ENCODE results near the gene HES7. TPM values are rescaled to one million over a fixed set of nuclear protein-coding genes. Genes with fewer than 3 reads are reported as not detected.

HES7 gene
- total and polyA plus RNA-seq, 9 donors = 0.11 to 0.97 (median 0.74) TPM; not detected in 2

DNA sequence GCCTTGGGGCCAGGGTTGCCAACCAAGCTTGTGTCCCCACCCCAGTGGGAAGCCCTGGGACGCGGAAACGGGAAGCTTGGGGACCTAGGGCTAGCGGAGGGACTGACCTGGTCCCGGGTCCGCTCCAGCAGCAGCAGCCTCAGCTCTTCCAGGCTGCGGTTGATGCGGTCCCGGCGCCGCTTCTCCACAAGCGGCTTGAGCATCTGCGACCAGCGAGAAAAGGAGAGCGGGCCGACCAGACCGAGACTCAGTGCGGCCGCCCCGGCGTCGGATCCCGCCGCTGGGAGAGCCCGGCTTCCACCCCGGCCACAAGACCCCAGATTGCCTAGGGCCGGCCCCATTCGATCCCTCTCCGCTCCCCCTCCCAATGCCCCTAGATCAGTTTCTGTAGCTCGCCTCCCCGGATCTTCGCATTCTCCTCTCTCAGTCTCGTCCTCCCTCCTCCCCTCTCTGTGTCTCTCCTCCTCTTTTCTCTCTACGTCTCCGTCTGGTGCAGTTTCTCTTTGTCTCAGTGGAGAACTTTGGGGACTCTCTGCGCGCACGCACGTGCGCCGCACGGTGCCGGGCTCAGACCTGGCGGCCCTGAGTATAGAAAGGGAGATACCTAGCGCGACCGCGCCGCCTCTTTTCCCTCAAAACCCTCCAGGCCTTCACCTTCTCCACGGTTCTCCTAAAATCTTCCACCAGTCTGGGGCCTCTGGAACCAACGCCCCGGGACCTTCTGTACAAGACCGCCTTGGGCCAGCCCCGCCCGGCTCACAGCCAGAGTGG lies 797 bp downstream of the HES7 start:
- Histone ChIP-seq H3K4me1 (ENCODE audit: insufficient read depth) (peaks cover 16% of the 10 kb centered on the region), H3K27me3 (no peaks in the 10 kb centered on the region), H3K4me3 (peak overlapping the region; percentile 51), H3K9me3 (no peaks in the 10 kb centered on the region), H3K36me3 (no peaks in the 10 kb centered on the region), H3K27ac (no peak overlapping the region)
- peak in 3 of 5 donors; percentile 47 to 56 (median 56) for DNase-seq
- intact Hi-C loops (cut with DNase I) = loop anchor here in 3 of 4 donors (2.0 to 10.0 kb wide), 5 partner anchors 40 to 102 kb away; partner anchors contain the start of genes TMEM107 (in 1 of the 3) and VAMP2 (in 1 of the 3)
- 0 to 1% (median 1%) methylated on average over 55 of the region's 55 CpGs for WGBS, 3 donors
- TF ChIP-seq POLR2A (IDR thresholded peaks at IDR 0.05) (no peak), EP300 (IDR thresholded peaks at IDR 0.05) (no peak)
- TF ChIP-seq, protein P1, sequence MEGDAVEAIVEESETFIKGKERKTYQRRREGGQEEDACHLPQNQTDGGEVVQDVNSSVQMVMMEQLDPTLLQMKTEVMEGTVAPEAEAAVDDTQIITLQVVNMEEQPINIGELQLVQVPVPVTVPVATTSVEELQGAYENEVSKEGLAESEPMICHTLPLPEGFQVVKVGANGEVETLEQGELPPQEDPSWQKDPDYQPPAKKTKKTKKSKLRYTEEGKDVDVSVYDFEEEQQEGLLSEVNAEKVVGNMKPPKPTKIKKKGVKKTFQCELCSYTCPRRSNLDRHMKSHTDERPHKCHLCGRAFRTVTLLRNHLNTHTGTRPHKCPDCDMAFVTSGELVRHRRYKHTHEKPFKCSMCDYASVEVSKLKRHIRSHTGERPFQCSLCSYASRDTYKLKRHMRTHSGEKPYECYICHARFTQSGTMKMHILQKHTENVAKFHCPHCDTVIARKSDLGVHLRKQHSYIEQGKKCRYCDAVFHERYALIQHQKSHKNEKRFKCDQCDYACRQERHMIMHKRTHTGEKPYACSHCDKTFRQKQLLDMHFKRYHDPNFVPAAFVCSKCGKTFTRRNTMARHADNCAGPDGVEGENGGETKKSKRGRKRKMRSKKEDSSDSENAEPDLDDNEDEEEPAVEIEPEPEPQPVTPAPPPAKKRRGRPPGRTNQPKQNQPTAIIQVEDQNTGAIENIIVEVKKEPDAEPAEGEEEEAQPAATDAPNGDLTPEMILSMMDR (IDR thresholded peaks at IDR 0.05) = no peak

DNA sequence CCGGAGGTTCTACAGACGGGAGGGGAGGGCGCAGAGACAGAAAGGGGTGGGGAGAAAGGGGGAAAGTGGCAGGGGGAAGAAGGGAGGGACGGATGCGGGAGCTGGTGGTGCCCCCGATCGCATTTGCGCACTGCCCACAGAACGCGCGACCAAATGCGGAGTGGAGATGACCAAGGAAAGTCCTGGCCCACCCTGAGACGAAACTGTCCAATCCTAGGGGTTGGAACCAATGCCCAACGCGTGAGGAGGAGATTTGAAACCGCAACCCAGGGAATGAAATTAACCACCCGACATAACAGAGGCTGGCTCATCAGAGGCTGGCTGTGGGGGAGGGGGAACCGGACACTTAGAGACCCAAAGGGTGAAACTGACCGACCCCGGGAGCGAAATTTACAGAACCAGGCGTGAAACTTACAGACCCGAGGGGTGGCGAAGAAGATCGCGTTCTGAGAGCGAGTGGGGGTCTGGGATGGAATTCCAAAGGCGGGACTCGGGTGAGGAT lies 1.4 kb downstream of the HES7 start:
- Histone ChIP-seq H3K4me1 (ENCODE audit: insufficient read depth) (peaks cover 20% of the 10 kb centered on the region), H3K27me3 (no peaks in the 10 kb centered on the region), H3K27ac (peak overlapping the region in 1 of 2 donors; percentile 26), H3K36me3 (no peaks in the 10 kb centered on the region), H3K4me3 (peak overlapping the region; percentile 51), H3K9me3 (no peaks in the 10 kb centered on the region)
- peak in 3 of 5 donors; percentile 56 to 59 (median 57) for DNase-seq
- 0 to 1% (median 0%) methylated on average over 29 of the region's 29 CpGs for WGBS, 3 donors
- TF ChIP-seq EP300 (IDR thresholded peaks at IDR 0.05) = no peak
- TF ChIP-seq POLR2A (IDR thresholded peaks at IDR 0.05) = no peak
- TF ChIP-seq, protein P1 (IDR thresholded peaks at IDR 0.05) = no peak
- intact Hi-C loops (cut with DNase I) = loop anchor here in 3 of 4 donors (2.0 to 10.0 kb wide), 5 partner anchors 40 to 102 kb away; partner anchors contain the start of genes TMEM107 (in 1 of the 3) and VAMP2 (in 1 of the 3)

DNA sequence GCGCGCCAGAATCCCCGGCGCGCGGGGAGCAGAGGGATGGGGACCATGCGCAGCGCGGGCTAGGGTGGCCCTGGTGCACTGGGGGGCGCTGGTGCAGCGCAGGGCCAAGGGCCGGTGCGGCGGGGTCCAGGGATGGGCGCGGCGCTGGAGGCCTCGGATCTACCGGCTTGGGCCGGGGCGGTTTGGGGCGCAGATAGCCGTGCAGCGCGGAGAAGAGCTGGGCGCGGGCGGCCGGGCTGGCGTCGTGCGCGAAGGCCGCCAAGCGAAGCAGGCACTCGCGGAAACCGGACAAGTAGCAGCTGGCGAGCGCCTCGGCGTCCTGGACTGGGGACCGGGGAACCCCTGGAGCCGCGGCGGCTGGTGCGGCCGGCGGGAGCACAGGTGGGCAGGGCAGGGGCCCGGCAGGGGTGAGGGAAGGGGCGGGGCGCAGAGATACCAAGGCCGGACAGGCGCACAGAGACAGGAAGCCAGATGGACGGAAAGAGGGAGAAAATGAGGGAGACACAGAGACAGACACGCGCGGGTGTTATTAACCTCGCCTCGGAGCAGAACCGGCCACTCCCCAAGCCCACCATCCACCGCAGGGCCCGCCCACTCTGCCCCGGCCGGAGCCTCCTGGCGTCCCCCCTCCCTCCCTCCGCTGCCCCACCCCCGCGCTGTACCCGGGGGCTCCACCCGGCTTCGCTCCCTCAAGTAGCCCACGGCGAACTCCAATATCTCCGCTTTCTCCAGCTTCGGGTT lies 2.1 kb downstream of the HES7 start:
- Histone ChIP-seq H3K9me3 (no peaks in the 10 kb centered on the region), H3K27ac (peak overlapping the region; percentile 26 to 53), H3K27me3 (no peaks in the 10 kb centered on the region), H3K36me3 (no peaks in the 10 kb centered on the region), H3K4me1 (ENCODE audit: insufficient read depth) (peaks cover 20% of the 10 kb centered on the region), H3K4me3 (peak overlapping the region; percentile 51)
- TF ChIP-seq, protein P1 (IDR thresholded peaks at IDR 0.05) = peak; percentile 25 to 64 (median 35)
- TF ChIP-seq EP300 (IDR thresholded peaks at IDR 0.05) (no peak), POLR2A (IDR thresholded peaks at IDR 0.05) (no peak)
- DNase-seq = peak; percentile 53 to 82 (median 77)
- intact Hi-C loops (cut with DNase I) = loop anchor here in 3 of 4 donors (2.0 to 10.0 kb wide), 6 partner anchors 41 to 103 kb away; partner anchors contain the start of genes TMEM107 (in 1 of the 3) and VAMP2 (in 1 of the 3)
- WGBS, 3 donors = 0 to 1% (median 1%) methylated on average over 51 to 76 of the region's 76 CpGs

DNA sequence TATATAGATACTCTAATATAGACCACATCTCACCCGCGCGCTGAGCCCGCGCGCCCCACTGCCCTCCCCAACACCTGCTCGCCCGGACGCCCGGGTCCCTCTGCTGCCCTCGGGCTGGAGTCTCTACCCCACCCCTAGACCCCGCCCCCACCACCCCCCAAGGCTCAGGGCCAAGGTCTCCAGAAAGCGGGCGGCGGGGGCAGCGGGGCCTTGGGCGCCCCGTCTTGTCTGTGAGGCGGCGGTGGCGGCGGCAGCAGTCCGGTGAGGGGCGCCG lies 2.6 kb downstream of the HES7 start:
- Histone ChIP-seq H3K27ac (peak overlapping the region; percentile 26 to 53), H3K4me3 (peak overlapping the region; percentile 51), H3K9me3 (no peaks in the 10 kb centered on the region), H3K36me3 (no peaks in the 10 kb centered on the region), H3K4me1 (ENCODE audit: insufficient read depth) (peaks cover 20% of the 10 kb centered on the region), H3K27me3 (no peaks in the 10 kb centered on the region)
- 1% methylated on average over 23 to 25 of the region's 25 CpGs for WGBS, 3 donors
- intact Hi-C loops (cut with DNase I) = loop anchor here in 3 of 4 donors (2.0 to 10.0 kb wide), 5 partner anchors 56 to 103 kb away; partner anchors contain the start of gene TMEM107 (in 1 of the 3)
- DNase-seq = peak in 2 of 5 donors; percentile 24 to 68
- TF ChIP-seq POLR2A (IDR thresholded peaks at IDR 0.05) (no peak), EP300 (IDR thresholded peaks at IDR 0.05) (no peak)
- TF ChIP-seq, protein P1 (IDR thresholded peaks at IDR 0.05) = no peak

Measured in ovary (tissue), 9 donors.